NOMO-1 (cell line): ENCODE results near the gene CPNE5.

ENCODE experiments used
- DNase-seq, 2 experiments: peaks; one replicate each; lab custom pipeline; 2025; ENCODE audit not compliant: unreplicated experiment in 2 of 2; lab: John Stamatoyannopoulos, UW

CPNE5 gene

DNA sequence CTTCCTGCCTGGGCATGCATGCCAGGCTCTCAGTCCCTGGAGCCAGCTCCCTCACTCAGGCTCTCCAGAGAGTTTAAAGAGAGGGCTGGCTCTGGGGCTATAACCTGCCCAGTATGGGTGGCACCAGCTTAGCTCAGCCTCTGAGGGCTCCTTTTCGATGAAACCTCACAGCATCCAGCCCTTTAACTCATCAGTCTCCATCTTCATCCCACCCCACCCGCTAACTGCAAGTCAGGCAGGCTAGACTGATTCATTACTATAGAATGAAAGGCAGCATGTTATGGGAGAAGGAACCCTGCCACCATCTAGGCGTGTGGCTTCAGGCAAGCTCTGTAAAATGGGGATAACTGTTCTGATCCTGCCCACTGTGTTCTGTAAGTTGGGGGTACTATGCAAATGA lies 88.2 kb downstream of the CPNE5 start:
- no peak for DNase-seq

DNA sequence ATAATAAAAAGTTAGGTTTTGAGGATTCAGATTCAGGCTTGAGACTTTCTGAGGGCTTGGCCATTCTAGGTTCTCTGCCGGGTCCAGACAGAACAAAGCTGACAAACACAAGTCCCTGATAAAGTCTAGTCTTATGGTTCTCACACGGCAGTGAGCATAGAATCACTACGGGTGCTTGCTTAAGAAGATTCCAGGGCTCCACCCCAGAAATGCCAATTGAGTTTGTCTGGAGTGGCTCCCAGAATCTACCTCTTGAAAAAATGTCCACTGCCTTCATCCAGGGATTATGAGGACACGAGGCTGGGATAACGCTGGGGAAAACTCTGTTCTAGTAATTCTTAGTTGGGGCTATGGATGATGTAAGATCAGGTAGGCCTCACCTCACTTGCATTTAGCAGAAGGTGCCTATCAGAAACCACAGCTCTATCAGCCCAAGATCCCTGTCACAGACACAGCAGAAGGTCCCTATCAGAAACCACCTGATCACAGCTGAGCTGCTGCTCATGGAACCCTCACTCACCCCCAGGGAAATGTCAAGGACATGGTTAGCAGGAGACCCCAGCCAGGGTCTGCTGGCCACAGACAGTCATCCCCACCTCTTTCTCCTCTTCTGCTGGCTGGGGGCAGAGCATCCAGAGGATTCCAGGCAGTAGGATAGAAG lies 89.3 kb downstream of the CPNE5 start:
- no peak for DNase-seq

DNA sequence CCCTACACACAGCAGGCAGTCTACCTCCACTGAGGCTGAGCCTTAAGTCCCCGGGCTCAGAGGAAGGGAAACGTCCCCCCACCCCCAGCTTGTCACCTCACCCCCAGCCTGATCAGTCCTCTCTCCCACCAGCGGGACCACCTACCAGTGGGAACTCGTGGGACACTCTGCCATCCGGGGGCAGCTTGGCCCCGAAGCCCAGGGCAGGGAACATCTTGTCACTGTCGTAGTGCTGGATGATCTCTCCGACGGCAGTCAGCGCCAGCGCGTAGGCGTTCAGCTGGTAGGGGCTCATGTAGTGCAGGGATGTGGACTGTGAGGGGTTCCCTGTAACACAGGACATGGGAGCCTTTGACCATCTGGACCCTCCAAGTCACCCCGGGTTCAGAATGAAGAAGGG lies 93.0 kb downstream of the CPNE5 start:
- DNase-seq = no peak

GRCh38 chr6:36745836-36746235 lies 93.4 kb downstream of the CPNE5 start:
- DNase-seq = no peak

DNA sequence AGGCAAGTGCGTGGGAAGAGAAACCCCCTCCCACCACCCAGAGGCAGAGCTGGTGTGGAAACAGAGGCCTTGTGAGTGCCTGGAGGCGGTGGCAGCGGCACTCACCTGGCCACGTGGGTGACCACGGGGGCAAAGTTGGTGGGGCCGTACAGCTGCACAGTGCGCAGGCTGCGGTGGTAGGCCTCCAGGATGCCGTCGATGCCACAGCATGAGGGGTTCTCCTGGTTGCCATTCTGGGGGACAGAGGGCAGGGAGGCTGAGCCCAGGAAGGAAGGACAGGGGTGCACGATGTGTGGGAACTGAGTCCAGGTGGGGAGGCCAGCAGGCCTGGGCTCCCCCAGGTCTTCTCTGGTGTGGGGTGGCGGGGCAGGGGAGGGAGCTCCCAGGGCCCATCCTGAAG lies 94.0 kb downstream of the CPNE5 start:
- no peak for DNase-seq

- no peak for DNase-seq
Observed at GRCh38 chr6:36744304-36744673, 95.0 kb downstream of the CPNE5 start.

GRCh38 chr6:36743538-36744303 lies 95.5 kb downstream of the CPNE5 start:
- no peak for DNase-seq

DNA sequence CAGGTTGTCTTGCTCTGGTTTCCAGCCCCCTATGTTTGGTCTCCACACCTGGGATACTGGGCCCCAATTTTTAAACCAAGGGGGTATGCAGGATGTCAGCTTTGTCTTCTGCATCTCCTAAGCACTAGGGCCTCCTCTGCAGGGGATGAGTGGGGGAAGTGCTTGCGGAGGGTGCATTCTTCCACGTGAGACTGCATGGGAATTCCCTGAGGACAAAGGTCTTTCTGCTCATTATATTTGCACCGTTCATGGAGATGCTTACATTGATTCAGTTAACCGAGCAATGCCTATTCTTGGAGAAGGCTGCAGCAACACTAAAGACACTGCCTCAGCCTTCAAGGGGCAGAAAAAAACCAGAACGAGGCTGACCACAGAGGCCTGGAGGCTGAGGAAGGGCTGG lies 96.2 kb downstream of the CPNE5 start:
- no peak for DNase-seq

GRCh38 chr6:36742146-36742545 lies 97.1 kb downstream of the CPNE5 start:
- DNase-seq = no peak

DNA sequence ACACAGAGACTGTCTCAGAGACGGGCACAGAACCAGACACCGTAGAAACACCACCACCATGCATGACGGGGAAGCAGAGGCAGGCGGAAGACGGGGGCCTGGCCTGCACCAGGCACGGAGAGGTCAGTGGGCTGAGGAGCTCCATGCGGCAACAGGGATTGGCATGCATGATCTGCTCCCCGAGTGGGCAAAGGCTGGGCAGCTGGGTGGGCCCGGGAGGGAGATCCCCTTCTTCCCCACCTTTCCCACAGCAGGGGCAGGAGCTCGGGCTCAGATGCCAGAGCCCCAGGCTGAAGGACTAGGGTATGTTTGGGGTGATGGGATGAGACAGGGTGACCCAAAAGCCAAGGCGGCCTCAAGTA lies 98.4 kb downstream of the CPNE5 start:
- no peak for DNase-seq

GRCh38 chr6:36739947-36740817 lies 99.1 kb downstream of the CPNE5 start:
- DNase-seq = no peak

- DNase-seq = no peak
Observed at GRCh38 chr6:36738108-36738507, 101.1 kb downstream of the CPNE5 start.

- DNase-seq = no peak
Observed at GRCh38 chr6:36737043-36737785, 102.0 kb downstream of the CPNE5 start.

GRCh38 chr6:36735110-36736071 lies 103.9 kb downstream of the CPNE5 start:
- peak; percentile 81 to 94 for DNase-seq

DNA sequence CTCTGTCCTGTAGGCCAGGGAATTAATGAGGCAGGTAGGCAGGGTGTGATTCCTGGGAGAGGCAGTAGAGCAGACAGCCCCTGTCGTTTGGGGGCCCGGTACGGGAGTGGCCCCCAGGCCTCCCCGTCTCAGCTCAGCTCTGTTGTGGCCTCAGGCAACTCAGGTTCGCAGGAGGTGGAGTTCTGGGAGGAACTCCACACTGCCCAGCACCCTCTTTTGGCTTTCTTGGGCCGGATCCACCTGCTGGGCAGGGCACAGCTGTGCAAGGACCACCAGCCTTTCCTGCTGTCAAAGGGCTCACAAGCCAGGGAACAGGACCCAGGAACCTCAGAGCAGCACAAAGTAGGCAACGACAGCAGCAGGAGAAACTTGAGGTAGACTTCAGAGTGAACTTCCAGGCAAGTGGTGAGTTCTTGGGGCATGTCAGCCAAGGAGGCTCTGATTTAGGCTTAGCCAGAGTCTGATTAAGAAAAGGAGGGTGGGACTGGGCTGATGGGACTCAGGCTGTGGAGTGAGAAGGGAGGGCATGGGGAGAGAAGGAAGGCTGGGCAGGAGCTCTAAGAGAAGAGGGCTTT lies 104.7 kb downstream of the CPNE5 start:
- DNase-seq = no peak

DNA sequence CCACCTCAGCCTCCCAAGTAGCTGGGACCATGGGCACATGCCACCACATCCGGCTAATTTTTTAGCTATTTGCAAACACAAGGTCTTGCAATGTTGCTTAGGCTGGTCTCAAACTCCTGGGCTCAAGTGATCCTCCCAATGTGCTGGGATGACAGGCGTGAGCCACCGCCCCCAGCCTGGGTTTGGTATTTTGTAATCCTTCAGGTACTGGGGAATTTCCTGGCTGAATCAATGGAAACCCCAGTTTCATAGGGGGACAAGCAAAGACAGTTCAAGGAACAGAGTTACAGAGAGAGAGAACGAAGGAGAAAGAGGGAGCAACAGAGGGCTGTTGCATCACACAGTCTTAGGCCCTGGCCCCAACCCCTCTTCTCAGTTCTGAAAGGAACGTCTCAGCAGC lies 105.9 kb downstream of the CPNE5 start:
- no peak for DNase-seq

- no peak for DNase-seq
Observed at GRCh38 chr6:36731622-36732310, 107.5 kb downstream of the CPNE5 start.

DNA sequence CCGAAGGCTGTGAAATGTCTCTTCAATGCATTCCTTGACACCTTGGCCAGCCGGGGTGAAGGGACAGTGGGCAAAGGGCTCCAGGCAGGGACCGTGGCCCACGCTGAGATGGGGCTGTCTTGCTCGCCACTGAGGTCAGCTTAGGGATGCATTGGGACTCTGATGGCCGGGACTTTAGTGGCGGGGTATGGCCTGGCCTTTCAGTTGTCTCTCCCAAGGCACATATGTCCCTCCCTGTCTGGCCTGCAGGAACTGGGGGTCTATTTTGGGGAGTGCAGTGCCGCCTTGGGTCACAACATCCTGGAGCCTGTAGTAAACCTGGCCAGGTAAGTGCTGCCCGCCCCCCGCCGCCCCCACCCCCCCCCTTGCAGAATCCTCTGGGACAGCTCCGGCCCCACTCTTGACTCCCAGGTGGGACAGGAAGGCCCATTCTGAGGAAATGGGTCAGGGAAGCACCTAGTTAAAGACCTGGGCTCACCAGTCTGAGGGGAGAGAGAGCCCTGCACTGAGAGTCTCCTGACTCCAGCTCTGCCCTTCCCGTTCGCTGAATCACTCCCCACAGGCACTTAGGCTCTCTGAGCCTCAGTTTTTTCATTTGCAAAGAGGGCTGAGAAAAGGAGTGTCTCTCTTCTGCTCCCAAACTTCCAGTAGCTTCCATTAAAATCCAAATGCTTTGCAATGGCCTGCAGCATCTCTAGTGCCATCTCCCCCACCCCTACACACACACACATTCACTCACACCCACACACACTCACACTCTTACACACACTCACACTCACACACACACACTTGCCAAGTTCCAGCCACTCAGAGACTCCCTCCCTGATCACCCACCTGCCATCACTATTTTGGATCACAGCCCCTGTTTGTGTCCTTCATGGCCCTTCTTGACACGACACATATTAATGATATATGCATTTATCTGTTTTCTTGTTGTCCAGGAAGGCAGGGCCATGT lies 108.5 kb downstream of the CPNE5 start:
- no peak for DNase-seq
